Urinary bladder (tissue), 2 donors: ENCODE data around the gene ZNF678. TPM values are rescaled to one million over a fixed set of nuclear protein-coding genes. Genes with fewer than 3 reads are reported as not detected.
A peak's percentile ranks its signal among the peaks of the same experiment; 100 is the strongest.

Experiments used
- polyA plus RNA-seq: library from polyadenylated mRNA; stranded (reverse); fragments of 200-250 nt; gene quantifications from one replicate; pipeline ENCODE4 v1.2.3, GENCODE V29; 2013
- small RNA-seq: library from RNA; depleted of rRNA; stranded (forward); fragments of <200 nt; gene quantifications from one replicate; pipeline ENCODE3, GENCODE V24; 2014
- total RNA-seq: library from RNA; depleted of rRNA; stranded (reverse); fragments of >200 nt; gene quantifications from one replicate; pipeline ENCODE4 v1.2.3, GENCODE V29; 2014
- donor health status: healthy.

Gene ZNF678
- total and polyA plus RNA-seq, 2 donors = 4.1 to 54.9 TPM

Small RNA genes within 50 kb of the gene (small RNA-seq; reads per million reads assigned to genes)
- 0.30 reads per million, percentile 9 among the genes with 10 or more reads in this experiment for gene RNA5SP77

Other genes starting within 250 kb of the ZNF678 start
- gene CDC42BPA, start 245.1 kb upstream of the ZNF678 start, total RNA-seq = 194 TPM
- 36.6 TPM for gene CDC42BPA, start 245.1 kb upstream of the ZNF678 start, polyA plus RNA-seq
- 18.5 TPM for gene JMJD4, start 171.7 kb downstream of the ZNF678 start, total RNA-seq
- 17.4 TPM for gene JMJD4, start 171.7 kb downstream of the ZNF678 start, polyA plus RNA-seq
- gene SNAP47, start 171.9 kb downstream of the ZNF678 start, total RNA-seq = 37.0 TPM
- 33.8 TPM for gene SNAP47, start 171.9 kb downstream of the ZNF678 start, polyA plus RNA-seq